Frontal cortex (tissue), 4 donors: ENCODE results near the gene TSC22D4. TPM values are rescaled to one million over a fixed set of nuclear protein-coding genes. Genes with fewer than 3 reads are reported as not detected.
"Not testable (repeated sequence)": the region's sequence is repeated elsewhere in the genome, so short reads cannot be mapped to it uniquely, and the experiment has no call there.

Source experiments
- DNase-seq, 2 donors: peaks; one replicate each; pipeline ENCODE4 v3.0.0; 2012; ENCODE audit warnings: low spot score in 2 of 2
- FAIRE-seq: peaks from 2 replicates; lab custom pipeline; 2012; peaks lifted over from hg19 to GRCh38; lab: Jason Lieb, UNC
- total RNA-seq: library from RNA; depleted of rRNA; stranded (reverse); fragments of >200 nt; gene quantifications from one replicate; pipeline ENCODE4 v1.2.3, GENCODE V29; 2014
- donor health status: control.
- donor health status: control.
- donor health status: control.

Gene TSC22D4
- total RNA-seq, 1 donor from 2014 or later = 7.3 TPM

DNA sequence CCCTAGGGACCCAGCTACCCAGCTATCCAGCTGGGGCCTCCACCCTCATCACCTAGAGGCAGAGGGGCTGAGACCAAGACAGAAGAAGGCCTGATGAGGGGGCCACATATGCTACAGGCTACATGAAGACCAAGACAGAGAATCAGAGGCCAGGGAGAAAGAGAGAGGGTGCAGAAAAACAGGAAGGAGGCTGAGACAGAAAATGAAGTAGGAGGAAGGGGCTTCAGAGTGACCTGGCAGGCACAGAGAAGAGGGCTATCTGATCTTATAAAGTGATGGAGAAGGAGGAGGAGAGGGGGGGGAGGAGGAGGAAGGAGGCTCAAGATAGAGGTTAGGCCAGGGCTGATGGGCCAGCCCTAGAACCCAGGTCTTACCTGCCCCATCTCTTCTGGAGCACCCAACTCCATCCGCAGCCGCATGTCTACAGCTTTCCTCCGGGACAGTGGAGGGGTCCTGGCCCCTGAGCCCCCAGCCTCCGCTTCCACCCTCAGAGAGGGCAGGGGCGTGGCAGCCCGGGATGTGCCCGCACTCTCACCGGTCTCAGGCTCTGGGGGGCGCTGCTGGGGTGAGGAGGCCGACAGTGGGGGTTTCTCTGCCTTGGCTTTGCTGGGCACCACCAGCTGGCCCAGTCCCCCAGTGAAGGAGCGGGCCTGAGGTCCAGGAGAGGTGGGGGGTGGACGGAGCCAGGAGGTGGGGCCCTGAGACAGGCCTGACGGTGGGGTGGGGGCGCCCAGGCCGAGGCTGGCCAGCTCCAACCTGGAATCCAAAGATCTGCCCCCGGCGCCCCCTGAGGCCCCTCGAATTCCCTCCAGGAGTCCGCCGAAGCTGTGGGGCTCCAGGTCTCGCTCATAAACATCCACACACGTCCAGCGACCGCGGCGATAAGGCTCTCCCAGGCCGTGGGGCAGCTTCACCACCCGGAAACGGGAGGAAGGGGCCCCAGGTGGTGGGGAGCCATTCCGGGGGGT lies 1.8 kb downstream of the TSC22D4 start:
- DNase-seq = no peak
- FAIRE-seq = no peak

GRCh38 chr7:100476101-100476780 lies 2.8 kb downstream of the TSC22D4 start:
- DNase-seq (no peak), FAIRE-seq (no peak)

DNA sequence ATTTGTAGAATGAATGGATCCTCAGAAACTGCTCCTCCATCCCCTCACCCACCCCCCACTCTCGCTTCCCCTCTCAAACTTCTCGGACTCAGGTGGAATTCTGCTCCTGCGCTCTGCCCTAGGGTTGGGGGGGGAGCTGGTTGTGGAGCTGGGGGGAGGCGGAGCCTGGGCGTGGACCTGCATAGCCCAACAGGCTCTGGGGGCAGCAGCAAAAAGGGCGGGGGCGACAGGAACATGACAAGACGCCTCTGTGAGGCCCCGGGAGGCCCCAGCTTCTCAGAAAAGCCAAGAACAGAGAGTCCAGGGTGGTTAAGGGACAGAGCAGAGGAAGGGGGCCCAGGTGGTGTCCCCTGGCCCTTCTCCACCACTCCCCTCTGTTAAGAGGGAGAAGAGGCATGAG lies 3.5 kb downstream of the TSC22D4 start:
- no peak for DNase-seq
- FAIRE-seq = no peak

DNA sequence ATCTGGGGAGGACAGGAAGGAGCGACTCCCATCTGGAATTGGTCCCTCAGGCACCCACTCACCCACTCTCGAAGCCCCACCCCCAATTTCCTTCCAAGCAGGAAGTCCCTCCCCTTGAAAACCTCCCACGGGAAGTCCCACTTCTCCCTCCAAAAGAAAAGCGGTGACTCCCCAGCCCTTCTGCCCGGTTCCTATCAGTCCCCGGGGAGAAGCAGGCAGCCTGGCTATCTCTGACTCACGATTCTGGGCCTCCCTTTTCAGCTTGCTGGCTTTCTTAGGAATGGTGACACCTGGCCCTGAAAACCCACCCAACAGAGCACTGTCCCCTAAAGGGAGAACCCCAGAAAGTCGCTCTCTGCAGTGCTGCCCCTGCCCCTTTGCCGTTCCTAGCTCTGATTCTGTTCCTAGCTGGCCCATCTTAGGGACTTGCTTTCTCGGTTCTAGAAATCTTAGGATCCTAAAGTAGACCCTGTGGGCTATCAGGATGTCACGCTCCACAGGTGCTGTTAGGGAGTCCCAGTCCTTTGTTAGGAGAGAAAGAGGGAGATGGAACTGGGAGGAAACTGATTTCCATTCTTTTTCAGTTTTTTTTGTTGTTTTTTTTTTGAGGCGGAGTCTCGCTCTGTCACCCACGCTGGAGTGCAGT lies 6.0 kb downstream of the TSC22D4 start:
- no peak for DNase-seq
- no peak for FAIRE-seq

- DNase-seq (no peak), FAIRE-seq (no peak)
Measured at GRCh38 chr7:100472121-100472851, 6.7 kb downstream of the TSC22D4 start.

DNA sequence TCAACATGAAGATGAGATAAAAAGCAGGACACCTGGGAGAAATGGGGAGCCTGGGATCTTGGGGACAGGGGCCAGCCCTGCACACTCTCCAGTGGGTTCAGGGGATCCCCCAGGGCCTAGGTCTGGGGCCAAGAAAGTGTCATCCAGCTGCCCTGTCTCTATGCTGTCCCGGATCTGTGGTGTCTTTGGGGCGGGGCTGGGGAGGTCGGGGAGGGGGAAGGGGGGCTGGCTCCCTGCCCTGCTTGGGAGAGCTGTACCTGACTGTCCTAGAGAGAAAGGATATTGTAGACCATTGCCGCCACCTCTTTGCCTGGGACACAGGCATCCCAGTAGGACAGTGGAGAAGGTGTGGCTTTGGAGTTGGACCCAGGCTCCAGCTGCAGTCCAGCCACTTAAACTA lies 8.0 kb downstream of the TSC22D4 start:
- DNase-seq (no peak), FAIRE-seq (no peak)

DNA sequence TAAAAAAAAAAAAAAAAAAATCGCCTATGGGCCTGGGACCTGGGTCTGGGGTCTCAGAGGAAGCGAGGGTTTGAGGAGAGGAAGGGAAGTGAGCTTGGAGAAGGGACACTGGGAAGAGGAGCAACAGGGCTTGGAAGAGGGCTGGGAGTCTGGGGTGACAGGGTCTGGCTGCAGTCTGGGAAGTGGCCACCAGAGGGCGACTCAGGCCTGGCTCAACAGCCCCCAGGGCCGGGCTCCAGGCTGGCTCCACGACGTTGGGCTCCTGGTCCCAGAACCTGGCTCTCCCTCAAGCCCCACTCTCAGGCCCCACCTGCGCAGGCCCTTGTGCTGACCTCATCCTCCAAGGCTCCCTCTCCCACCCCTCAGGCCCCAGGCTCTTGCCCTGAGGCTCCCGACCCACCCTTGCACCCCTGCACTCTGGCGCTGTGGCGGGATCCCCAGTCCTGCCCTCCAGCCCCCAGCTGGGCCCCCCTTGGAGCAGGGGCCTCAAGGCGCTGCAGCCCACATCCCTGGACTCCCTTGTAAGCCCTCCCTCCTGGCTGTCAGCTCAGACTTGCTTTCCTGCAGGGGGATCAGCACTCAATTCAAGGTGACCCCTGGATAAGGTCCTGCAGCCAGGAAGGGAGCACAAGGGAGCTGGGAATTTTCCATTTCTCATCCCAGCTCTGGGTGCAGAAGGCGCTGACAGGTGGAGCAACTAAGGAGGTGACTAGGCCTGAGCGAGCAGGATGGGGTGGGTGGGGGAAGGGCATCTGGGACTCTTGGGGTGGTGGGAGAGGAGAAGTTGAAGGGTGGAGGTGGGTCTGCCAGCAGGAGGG lies 9.6 kb downstream of the TSC22D4 start:
- FAIRE-seq = no peak
- peak; percentile 86 to 94 for DNase-seq

GRCh38 chr7:100467638-100468373 lies 11.2 kb downstream of the TSC22D4 start:
- no peak for FAIRE-seq
- peak; percentile 84 to 88 for DNase-seq

DNA sequence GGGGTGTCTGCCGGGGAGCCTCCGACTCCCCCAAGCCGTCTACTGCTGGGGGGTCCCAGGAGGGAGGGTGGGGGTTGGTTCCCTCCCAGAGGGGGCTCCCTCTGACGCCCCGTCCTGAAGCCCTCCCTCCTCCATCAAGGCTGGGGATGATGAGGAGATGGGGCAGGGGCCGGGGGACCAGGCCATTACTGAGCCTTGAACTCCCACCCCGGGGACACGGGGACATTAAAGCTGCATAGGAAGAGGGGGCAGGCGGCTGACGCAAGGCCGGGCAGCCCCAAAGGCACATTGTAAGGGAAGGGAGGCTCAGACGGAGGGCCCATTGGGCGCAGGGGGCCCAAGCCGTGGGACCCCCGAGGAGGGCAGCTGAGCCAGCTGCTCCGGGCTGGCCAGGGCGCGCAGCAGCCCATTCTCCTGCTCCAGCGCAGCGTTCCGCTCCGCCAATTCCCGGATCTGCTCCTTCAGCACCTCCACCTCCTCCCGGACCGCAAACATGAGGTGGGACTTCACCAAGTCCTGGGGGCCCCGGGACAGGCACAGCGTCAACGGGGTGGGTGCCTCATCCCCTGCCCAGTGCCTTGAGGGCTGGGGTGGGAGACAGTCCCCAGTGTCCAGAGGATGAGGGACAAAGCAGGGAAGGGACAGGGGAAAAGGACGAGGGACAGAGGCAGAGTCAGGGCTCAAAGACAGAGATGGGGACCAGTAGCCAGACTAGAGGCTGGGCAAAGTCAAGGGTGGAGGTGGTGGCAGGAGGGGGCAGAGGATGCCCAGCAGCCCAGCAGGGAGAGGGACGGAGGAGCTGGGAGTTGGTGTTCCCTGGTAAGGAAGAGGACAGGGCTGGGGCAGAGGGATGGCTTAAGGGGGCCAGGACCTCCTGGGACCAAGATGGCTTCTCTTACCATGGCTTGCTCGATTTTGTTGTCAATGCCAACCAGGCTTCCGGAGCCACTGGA lies 12.1 kb downstream of the TSC22D4 start:
- DNase-seq (no peak), FAIRE-seq (no peak)

DNA sequence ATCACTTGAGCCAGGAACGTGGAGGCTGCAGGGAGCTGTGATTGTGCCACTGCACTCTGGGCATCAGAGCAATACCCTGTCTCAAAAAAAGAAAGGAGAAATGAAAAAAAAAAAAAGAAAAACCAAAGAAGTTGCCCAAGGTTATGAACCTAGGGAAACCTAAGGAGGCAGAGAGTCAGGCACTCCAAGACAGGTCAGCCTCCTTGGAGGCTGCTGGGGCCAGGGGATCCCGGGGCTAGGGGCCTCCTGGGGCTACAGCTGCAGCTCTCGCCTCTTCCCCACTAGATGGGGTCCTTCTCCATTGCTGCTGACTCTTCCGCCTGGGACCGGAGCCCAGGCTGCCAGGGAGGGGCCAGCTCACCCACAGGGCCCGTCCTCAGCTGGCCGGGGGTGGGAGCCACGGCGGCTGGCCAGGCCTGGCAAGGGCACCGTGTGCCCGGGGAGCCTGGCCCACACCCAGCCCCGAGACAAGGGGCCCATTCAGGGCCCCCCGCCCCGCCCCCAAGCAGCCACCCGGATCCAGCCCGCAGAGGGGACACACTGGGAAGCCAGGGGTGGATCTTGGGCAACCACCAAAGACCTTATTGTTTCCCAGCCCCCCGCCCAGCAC lies 13.2 kb downstream of the TSC22D4 start:
- FAIRE-seq = no peak
- peak; percentile 90 to 92 for DNase-seq

GRCh38 chr7:100465299-100465698 lies 13.7 kb downstream of the TSC22D4 start:
- FAIRE-seq = no peak
- no peak for DNase-seq

- DNase-seq (no peak), FAIRE-seq (no peak)
Measured at GRCh38 chr7:100464791-100465190, 14.2 kb downstream of the TSC22D4 start.

- DNase-seq = no peak
- FAIRE-seq = no peak
Measured at GRCh38 chr7:100464210-100464660, 14.8 kb downstream of the TSC22D4 start, which contains the start of gene SPACDR. SPACDR (minus strand) TSS chr7:100464260; CDS start chr7:100464025, 235 bp downstream.

DNA sequence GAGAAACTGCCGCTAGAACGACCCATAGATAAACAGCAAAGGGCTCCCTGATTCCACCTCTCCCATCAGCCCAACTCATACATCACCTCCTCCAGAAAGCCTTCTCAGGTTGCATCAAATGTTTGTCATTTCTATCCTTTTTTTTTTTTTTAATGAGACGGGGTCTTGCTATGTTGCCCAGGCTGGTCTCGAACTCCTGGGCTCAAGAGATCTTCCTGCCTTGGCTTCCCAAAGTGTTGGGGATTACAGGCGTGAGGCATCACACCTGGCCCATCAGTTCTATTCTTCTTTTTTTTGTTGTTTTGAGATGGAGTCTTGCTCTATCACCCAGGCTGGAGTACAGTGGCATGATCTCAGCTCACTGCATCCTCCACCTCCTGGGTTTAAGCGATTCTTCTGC lies 22.0 kb downstream of the TSC22D4 start:
- no peak for FAIRE-seq
- DNase-seq = no peak

DNA sequence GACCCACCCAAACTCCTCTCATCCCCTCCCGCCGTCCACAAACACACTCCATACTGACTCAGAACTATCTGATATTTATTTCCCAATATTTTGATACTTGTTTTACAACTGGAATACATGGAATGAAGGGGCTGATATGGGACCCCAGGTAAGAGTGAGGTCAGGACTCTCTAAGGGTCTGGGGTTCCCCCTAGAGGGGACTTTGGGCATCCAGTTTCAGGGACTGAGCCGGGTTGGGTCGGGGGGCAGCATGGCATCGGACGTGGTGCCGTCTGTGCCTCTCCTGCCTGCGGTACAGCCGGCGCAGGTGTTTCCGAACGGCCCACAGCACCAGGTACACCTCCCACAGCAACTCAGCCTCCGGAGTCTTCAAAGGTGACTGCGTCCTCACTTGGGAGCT lies 22.5 kb downstream of the TSC22D4 start:
- DNase-seq = no peak
- FAIRE-seq = no peak

DNA sequence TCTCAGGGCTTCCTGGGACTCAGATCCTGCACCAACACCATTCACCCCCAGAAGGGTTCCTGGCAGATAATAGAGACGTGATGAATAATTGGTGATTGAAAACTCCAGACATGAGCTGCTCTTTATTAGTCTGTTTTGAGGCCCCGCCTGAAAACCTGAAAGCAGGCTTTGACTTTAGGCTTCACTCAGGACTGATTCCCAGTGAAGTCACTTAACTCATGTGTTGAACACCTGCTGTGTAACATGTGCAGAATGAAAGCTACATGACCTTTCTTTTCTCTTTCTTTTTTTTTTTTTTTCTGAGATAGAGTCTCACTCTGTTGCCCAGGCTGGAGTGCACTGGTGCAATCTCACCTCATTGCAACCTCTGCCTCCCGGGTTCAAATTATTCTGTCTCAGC lies 23.8 kb downstream of the TSC22D4 start:
- FAIRE-seq (no peak), DNase-seq (no peak)

- not testable (repeated sequence) for DNase-seq, FAIRE-seq
Measured at GRCh38 chr7:100453854-100454253, 25.2 kb downstream of the TSC22D4 start.
